T-cell (primary cell): ENCODE results near the gene CNST. TPM values are rescaled to one million over a fixed set of nuclear protein-coding genes. Genes with fewer than 3 reads are reported as not detected.
"Not testable (repeated sequence)": the region's sequence is repeated elsewhere in the genome, so short reads cannot be mapped to it uniquely, and the experiment has no call there.

Source experiments
- ATAC-seq, 4 experiments: fragments of 200-7000 bp in 3 of 4; fragments of 150-1000 bp in 1 of 4; cut with Tn5 transposase; replicated peaks in 1 of 4; 1 replicate in 3 of 4; 2 replicates in 1 of 4; pipeline ENCODE4 v1.10.0; 2021; ENCODE audit warnings: moderate library complexity in 3 of 4, mild to moderate bottlenecking in 2 of 4, moderate number of reproducible peaks in 1 of 4
- CTCF ChIA-PET, 2 donors: fragments of 300-600 bp; sonication (Branson Sonifier 250); formaldehyde crosslinking; loops; one replicate each; lab custom pipeline; 2022; ENCODE audit warnings: antibody characterized with exemption in 2 of 2; lab: Charles Lee
- POLR2A ChIA-PET, 2 donors: fragments of 300-600 bp; sonication (Branson Sonifier 250); formaldehyde crosslinking; loops; one replicate each; lab custom pipeline; 2022; ENCODE audit warnings: antibody characterized with exemption in 2 of 2; lab: Charles Lee
- DNase-seq, 35 experiments: peaks; one replicate each; pipeline versions ENCODE4 v3.0.0 to v3.0.0-alpha.2; 2013 to 2023
- H3K27ac ChIP-seq: one replicate; pipeline ENCODE4 v1.5.1; 2013; ENCODE audit warnings: low read length
- H3K27me3 ChIP-seq, 2 experiments: replicated peaks in 1 of 2; 1 replicate in 1 of 2; 2 replicates in 1 of 2; pipeline versions ENCODE4 v1.6.1 to v1.7.0; 2013; ENCODE audit warnings: low read length in 1 of 2, mixed read lengths in 1 of 2; ENCODE audit not compliant: control insufficient read depth in 2 of 2, insufficient read depth in 2 of 2; ENCODE audit errors: extremely low read depth in 1 of 2
- H3K36me3 ChIP-seq, 2 donors: 1 replicate in 1 of 2; 2 replicates in 1 of 2; pipeline versions ENCODE4 v1.6.1 to v1.7.0; 2013; ENCODE audit warnings: low read length in 1 of 2; ENCODE audit not compliant: control insufficient read depth in 2 of 2, insufficient read depth in 1 of 2; ENCODE audit errors: extremely low read depth in 1 of 2
- H3K4me1 ChIP-seq, 2 experiments: 1 replicate in 1 of 2; 2 replicates in 1 of 2; pipeline versions ENCODE4 v1.6.1 to v1.7.0; 2013; ENCODE audit warnings: low read length in 2 of 2, mixed read lengths in 1 of 2; ENCODE audit not compliant: insufficient read depth in 2 of 2, control insufficient read depth in 1 of 2; ENCODE audit errors: extremely low read depth in 1 of 2
- H3K4me3 ChIP-seq, 2 donors: 1 replicate in 1 of 2; 2 replicates in 1 of 2; pipeline versions ENCODE4 v1.5.1 to v1.7.0; 2013; ENCODE audit warnings: mild to moderate bottlenecking in 2 of 2, low read length in 1 of 2, moderate library complexity in 1 of 2; ENCODE audit not compliant: control insufficient read depth in 1 of 2; ENCODE audit errors: extremely low read depth in 1 of 2
- H3K9me3 ChIP-seq: 2 replicates; pipeline ENCODE4 v1.7.0; 2013
- H3K27ac Mint-ChIP-seq, 2 donors: one replicate each; pipeline ENCODE4 v1.8.0; 2020 to 2021; ENCODE audit warnings: mild to moderate bottlenecking in 2 of 2, mixed read lengths in 2 of 2
- H3K27me3 Mint-ChIP-seq, 2 donors: one replicate each; pipeline ENCODE4 v1.8.0; 2021 to 2022; ENCODE audit warnings: mixed read lengths in 2 of 2
- H3K36me3 Mint-ChIP-seq: one replicate; pipeline ENCODE4 v1.8.0; 2021; ENCODE audit warnings: mixed read lengths
- H3K4me1 Mint-ChIP-seq, 3 donors: one replicate each; pipeline ENCODE4 v1.8.0; 2020 to 2022; ENCODE audit warnings: mixed read lengths in 3 of 3, mild to moderate bottlenecking in 1 of 3
- H3K4me3 Mint-ChIP-seq, 3 donors: one replicate each; pipeline ENCODE4 v1.8.0; 2020 to 2022; ENCODE audit warnings: mild to moderate bottlenecking in 3 of 3, mixed read lengths in 3 of 3, moderate library complexity in 3 of 3
- H3K9me3 Mint-ChIP-seq, 3 donors: one replicate each; pipeline ENCODE4 v1.8.0; 2020 to 2022; ENCODE audit warnings: mixed read lengths in 3 of 3
- WGBS: methylation state at CpG from one replicate; pipeline ENCODE4 v1.1.5; 2013; ENCODE audit warnings: missing lambda C conversion rate; ENCODE audit not compliant: insufficient coverage; 5-methylcytosine and 5-hydroxymethylcytosine counted together
- total RNA-seq, 35 experiments: library from RNA in 6 of 35; stranded (reverse) in 6 of 35; fragments of 120-200 nt in 1 of 35; gene quantifications; one replicate each; pipeline versions ENCODE4 v1.2.1 to v1.2.4 and lab custom pipeline; 2013 to 2026

The CNST gene
- total RNA-seq, 5 donors from 2014 or later (not counting 1 experiment from before 2014, with no cell fraction given): 69.0 to 87.3 (median 74.4) TPM

- H3K27ac ChIP-seq: peak overlapping the region; percentile 79
- no peak for DNase-seq
- ChIA-PET CTCF (interaction anchor here in 1 of 2 donors (0.6 kb wide), 1 partner anchor 20 kb away, joined by 4 read pairs; no protein-coding TSS in a partner anchor), POLR2A (no interaction called here)
- under 1% methylated on average over 25 of the region's 25 CpGs for WGBS
- peak overlapping the region; percentile 72 to 96 for H3K4me3 ChIP-seq
- peaks cover 29 to 46% of the 10 kb centered on the region in 2 experiments for H3K4me1 ChIP-seq
- no peaks in the 10 kb centered on the region for H3K9me3 ChIP-seq
- peaks cover 0 to 4% of the 10 kb centered on the region in 2 donors for H3K36me3 ChIP-seq
- Mint-ChIP-seq H3K4me1 (peaks cover 51 to 53% (median 51%) of the 10 kb centered on the region in 3 donors), H3K4me3 (peak overlapping the region; percentile 97 to 99 (median 98)), H3K27ac (peak overlapping the region; percentile 83 to 93), H3K27me3 (no peaks in the 10 kb centered on the region), H3K9me3 (no peaks in the 10 kb centered on the region), H3K36me3 (peaks cover 2% of the 10 kb centered on the region)
- no peaks in the 10 kb centered on the region for H3K27me3 ChIP-seq
- peak in 3 of 4 experiments; percentile 0 to 1 (median 1) for ATAC-seq
Observed at GRCh38 chr1:246565751-246566127, 517 bp upstream of the CNST start.

DNA sequence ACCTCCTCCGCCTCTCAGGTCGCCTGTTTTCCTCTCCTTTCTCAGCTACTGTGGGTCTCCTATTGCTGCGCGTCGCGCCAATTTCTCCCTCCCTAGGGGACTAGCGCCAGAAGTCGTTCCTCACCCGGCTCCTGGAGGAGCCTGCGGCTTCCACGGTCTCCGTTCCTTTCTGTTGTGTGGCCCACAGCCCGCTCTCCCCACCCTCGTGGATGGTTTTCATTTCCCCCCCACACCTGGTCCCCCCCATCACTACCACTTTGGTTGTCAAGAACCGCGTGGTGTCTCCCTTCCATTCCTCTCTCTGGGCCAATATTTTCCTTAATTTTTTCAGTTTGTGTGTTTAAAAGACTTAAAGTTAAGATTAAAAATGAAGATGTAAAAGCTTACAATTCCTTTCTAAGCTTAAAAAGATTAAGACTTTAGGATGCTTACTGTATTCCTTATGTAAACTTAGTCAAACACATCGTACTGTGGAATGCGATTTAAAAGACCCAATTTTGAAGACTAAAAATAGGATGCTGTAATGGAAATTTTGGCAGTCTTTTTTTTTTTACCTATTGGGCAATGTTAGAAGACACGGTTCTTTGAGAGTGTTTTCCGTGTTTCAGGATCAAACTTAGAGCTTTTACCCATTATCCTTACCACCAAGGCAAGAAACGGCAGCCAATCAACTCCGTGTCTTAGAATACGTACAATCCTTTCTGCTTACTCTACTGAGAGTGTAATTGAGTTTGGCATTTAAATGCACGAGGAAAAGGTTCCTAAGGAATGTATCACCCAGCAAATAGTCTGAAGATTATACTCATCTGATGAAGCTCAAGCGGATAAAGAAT is 773 bp downstream of the CNST start:
- DNase-seq (peak in 16 of 35 experiments; percentile 6 to 63 (median 16)), ATAC-seq (peak; percentile 14 to 25 (median 17))
- Histone ChIP-seq H3K4me3 (peak overlapping the region; percentile 72 to 96), H3K27ac (peak overlapping the region; percentile 79), H3K27me3 (no peaks in the 10 kb centered on the region), H3K4me1 (peaks cover 40 to 57% of the 10 kb centered on the region in 2 experiments), H3K9me3 (no peaks in the 10 kb centered on the region), H3K36me3 (peaks cover 0 to 4% of the 10 kb centered on the region in 2 donors)
- H3K4me1 Mint-ChIP-seq: peaks cover 60 to 65% (median 63%) of the 10 kb centered on the region in 3 donors
- ChIA-PET CTCF (interaction anchor here (0.6 to 1.0 kb wide), 3 partner anchors 33 to 613 kb away, joined by 3 read pairs; no protein-coding TSS in a partner anchor), POLR2A (interaction anchor here (0.6 to 0.7 kb wide), 3 partner anchors 15 to 432 kb away, joined by 3 read pairs; no protein-coding TSS in a partner anchor)
- 0% methylated on average over 6 of the region's 25 CpGs for WGBS
- peaks cover 2% of the 10 kb centered on the region for H3K36me3 Mint-ChIP-seq
- H3K27ac Mint-ChIP-seq: peak overlapping the region; percentile 93 to 94
- H3K9me3 Mint-ChIP-seq: no peaks in the 10 kb centered on the region
- peak overlapping the region; percentile 97 to 99 (median 98) for H3K4me3 Mint-ChIP-seq
- H3K27me3 Mint-ChIP-seq: no peaks in the 10 kb centered on the region

GRCh38 chr1:246567646-246568235 is 1.5 kb downstream of the CNST start:
- Histone ChIP-seq H3K36me3 (no peaks in the 10 kb centered on the region), H3K27ac (peak overlapping the region; percentile 79), H3K9me3 (no peaks in the 10 kb centered on the region), H3K4me3 (peak overlapping the region; percentile 38 to 72), H3K4me1 (peaks cover 43 to 61% of the 10 kb centered on the region in 2 experiments), H3K27me3 (no peaks in the 10 kb centered on the region)
- H3K27ac Mint-ChIP-seq: peak overlapping the region; percentile 93 to 94
- ChIA-PET CTCF (interaction anchor here in 1 of 2 donors (0.6 to 0.7 kb wide), 3 partner anchors 56 to 614 kb away, joined by 3 read pairs; no protein-coding TSS in a partner anchor), POLR2A (interaction anchor here (0.6 to 0.7 kb wide), 2 partner anchors 14 to 254 kb away, joined by 3 read pairs; no protein-coding TSS in a partner anchor)
- ATAC-seq: no peak
- WGBS: 7% methylated on average over 2 of the region's 4 CpGs
- no peaks in the 10 kb centered on the region for H3K27me3 Mint-ChIP-seq
- peaks cover 61 to 68% (median 64%) of the 10 kb centered on the region in 3 donors for H3K4me1 Mint-ChIP-seq
- H3K4me3 Mint-ChIP-seq: peak overlapping the region; percentile 97 to 99 (median 98)
- peaks cover 2% of the 10 kb centered on the region for H3K36me3 Mint-ChIP-seq
- no peak for DNase-seq
- H3K9me3 Mint-ChIP-seq: no peaks in the 10 kb centered on the region

DNA sequence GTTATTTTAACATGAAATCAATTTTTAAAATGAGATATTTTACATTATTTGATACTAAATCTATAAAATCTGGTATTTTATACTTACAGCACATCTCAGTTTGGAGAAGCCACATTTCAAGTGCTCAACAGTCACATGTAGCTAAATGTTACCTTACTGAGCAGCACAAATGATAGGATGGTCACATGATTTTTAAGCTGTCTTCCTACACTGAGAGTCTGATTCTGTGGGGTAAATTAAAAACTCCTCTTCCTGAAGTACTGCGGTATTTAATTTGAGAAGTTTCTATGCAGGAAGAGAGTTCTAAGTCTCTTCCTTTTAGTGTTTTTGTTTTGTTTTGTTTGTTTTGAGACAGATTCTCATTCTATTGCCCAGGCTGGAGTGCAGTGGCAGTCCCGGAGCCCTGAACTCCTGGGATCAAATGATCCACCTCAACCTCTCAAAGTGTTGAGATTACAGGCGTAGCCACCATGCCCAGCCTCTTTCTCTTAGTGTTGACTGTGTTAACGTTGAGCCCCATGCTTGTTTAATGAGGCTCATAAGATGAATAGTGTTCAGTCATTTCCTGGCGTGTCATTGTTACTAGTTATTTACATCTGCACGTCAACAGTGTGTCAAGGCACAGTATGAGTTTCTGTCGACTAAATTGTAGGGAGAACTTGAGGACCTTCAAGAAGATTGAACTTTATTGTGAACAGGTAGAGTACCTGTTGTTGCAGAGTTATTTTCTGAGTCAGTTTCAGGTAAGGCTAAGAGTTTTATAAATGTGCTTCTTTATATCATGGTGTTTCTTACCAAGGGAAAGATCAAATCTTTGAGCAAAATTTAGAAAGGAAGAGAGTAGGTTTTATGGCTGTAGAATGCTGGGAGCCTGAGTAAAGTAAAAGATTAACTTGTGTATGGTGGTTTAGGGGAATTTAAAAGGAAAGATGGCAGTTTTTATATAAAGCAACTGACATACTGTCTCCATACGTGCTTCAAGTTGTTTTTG is 3.3 kb downstream of the CNST start:
- peaks cover 40 to 65% of the 10 kb centered on the region in 2 experiments for H3K4me1 ChIP-seq
- Mint-ChIP-seq H3K27ac (peak overlapping the region; percentile 90 to 99), H3K36me3 (peaks cover 2% of the 10 kb centered on the region), H3K27me3 (no peaks in the 10 kb centered on the region), H3K9me3 (no peaks in the 10 kb centered on the region), H3K4me1 (peaks cover 70 to 73% (median 72%) of the 10 kb centered on the region in 3 donors), H3K4me3 (peak overlapping the region; percentile 77 to 84 (median 79))
- 0% methylated on average over 2 of the region's 8 CpGs for WGBS
- peak overlapping the region; percentile 79 for H3K27ac ChIP-seq
- H3K27me3 ChIP-seq: no peaks in the 10 kb centered on the region
- ATAC-seq: peak; percentile 30 to 55 (median 36)
- H3K4me3 ChIP-seq: peak overlapping the region; percentile 28 to 44
- no peaks in the 10 kb centered on the region for H3K9me3 ChIP-seq
- peak in 32 of 35 experiments; percentile 8 to 68 (median 27) for DNase-seq
- POLR2A ChIA-PET: interaction anchor here (0.6 to 0.7 kb wide), 3 partner anchors 127 to 644 kb away, joined by 3 to 8 read pairs (median 4); no protein-coding TSS in a partner anchor
- H3K36me3 ChIP-seq: no peaks in the 10 kb centered on the region
- CTCF ChIA-PET: no interaction called here

- H3K27ac ChIP-seq: peak overlapping the region; percentile 79
- H3K4me1 ChIP-seq: peaks cover 29 to 56% of the 10 kb centered on the region in 2 experiments
- not testable (repeated sequence) for H3K9me3 ChIP-seq, H3K36me3 Mint-ChIP-seq, H3K9me3 Mint-ChIP-seq, H3K36me3 ChIP-seq, H3K27me3 ChIP-seq, H3K4me3 ChIP-seq, H3K27me3 Mint-ChIP-seq
- ATAC-seq (peak in 1 of 4 experiments; percentile 34), DNase-seq (peak in 1 of 35 experiments; percentile 38)
- POLR2A ChIA-PET: interaction anchor here in 1 of 2 donors (0.5 kb wide), 1 partner anchor 1737 kb away, joined by 5 read pairs; no protein-coding TSS in a partner anchor
- Mint-ChIP-seq H3K4me3 (peak overlapping the region; percentile 77 to 84 (median 79)), H3K4me1 (peaks cover 67 to 74% (median 72%) of the 10 kb centered on the region in 3 donors), H3K27ac (peak overlapping the region; percentile 90 to 99)
- WGBS: no CpG with 5 or more reads among the region's 4 CpGs
- CTCF ChIA-PET: interaction anchor here in 1 of 2 donors (0.6 kb wide), 1 partner anchor 33 kb away, joined by 3 read pairs; no protein-coding TSS in a partner anchor
Observed at GRCh38 chr1:246571309-246571708, 5.1 kb downstream of the CNST start.
